HG02938 (cell line): ENCODE results near the gene HS3ST5.

Experiments
- ATAC-seq: cut with Tn5 transposase; IDR thresholded peaks from one replicate; pipeline ENCODE4 v1.9.1; 2021; ENCODE audit warnings: mild to moderate bottlenecking, moderate library complexity; ENCODE audit not compliant: unreplicated experiment

The HS3ST5 gene

GRCh38 chr6:114342826-114343781, at the start of gene HS3ST5:
HS3ST5 (minus strand) TSS chr6:114343023; CDS start chr6:114062845, 280,178 bp downstream.
- ATAC-seq: no peak

GRCh38 chr6:114390176-114390575, 47.4 kb upstream of the HS3ST5 start:
- ATAC-seq: no peak

DNA sequence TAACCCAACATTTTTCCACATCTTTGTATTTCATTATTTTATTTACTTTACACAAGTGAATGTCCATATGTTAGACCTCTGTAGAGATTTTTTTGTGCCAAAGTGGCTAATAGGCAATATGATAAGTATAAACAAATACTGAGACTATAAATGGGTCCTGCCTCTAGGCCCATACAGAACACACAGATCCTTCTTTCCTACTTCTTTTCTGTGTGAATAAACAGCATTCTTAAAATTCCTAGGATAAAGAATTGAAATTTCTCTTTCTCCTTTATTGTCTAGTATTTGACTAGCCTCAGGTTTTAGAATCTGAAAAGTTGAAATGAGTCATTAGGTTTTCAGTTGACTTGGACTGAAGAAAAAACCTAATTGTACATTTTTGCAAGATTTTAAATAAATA, 46.3 kb upstream of the HS3ST5 start:
- ATAC-seq: no peak

DNA sequence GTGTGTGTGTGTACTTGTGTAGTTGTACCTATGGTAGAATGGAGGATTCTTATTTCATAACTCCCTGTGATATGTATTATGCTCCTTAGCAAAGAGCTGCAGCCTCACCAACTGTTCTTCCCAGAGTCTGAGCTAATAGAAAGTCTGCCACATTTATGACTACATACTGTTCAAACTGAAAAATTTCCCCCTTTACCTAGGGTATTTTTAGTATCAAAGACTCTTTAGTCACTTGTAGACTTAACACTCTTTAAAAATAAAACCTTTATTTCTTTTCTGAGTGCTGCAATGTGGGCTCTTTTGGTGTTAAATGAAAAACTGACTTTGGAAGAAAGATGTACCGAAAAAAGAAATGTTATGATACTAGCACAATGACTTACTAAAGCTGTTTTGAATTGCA, 39.6 kb upstream of the HS3ST5 start:
- no peak for ATAC-seq

DNA sequence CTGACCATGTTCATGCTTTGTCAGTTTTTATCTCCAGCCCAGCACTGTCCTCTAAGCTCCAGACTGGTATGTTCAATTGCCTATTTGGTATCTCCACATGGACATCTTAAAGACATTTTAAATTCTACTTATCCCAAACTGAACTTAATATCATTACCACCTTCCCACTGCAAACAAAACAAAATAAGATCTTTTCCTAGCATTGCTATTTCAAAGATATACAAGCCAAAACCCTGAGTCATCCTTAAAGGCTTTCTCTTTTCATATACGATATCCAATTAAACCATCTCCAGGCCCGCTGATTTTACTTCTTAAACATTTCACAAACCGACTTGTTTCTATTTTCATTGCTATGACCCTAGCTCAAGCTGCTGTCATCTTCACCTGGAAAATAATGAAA, 35.1 kb upstream of the HS3ST5 start:
- ATAC-seq: no peak

DNA sequence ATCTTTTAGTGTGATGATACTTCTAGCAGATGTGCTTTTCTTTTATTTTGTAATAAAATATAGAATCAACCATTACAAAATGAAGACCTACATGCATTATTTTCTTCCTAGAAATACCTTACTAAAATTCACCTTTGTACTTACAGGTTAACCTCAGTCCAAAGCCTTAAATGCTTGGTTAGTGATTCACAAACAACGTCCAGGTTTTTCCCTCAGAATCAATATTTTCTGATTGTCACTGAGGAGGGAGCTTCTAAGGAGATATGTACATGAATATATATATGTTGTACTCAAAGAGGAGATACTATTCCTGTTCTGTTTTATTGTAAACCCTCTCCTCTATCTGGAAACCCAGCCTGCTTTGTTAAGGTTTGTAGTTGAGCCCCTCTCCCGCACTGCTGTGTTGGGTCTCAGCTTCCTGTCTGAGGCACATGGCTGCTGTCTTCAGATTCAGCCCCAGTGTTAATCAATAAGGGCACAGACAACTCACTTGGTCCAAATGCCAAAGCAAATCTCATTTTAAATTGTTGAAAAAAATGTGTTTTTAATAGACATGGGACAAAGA, 33.9 kb upstream of the HS3ST5 start:
- ATAC-seq: no peak

- no peak for ATAC-seq
These were observed 32.8 kb upstream of the HS3ST5 start for GRCh38 chr6:114375541-114376192.

DNA sequence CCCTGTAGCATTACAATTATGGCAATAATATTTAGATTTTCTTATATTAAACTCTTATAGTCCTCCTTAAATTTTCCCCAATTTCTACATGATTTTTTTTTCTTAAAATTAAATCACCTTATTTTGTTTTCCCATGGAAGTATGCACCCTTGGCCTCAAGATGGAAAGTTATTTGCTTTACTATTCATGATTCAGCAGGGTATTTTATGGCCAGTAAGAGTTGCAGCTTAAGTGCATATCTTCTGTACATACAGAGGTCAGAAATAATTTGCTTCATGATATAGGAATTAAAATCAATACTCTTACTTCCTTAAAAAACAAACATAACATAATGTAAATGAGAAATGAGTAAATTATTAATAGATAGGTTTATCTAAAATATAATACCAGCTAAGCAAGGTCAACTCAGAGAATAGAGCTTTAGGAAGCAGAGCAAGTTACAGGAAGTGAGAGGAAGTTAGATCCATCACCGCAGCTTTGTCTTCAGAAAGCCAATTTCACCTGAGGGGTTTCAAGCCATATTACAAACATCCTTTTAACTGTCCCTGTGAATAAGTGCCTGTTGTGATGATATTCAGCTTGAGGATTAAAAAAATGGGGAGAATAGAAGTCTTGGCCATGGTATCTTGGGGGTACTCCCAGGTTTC, 24.6 kb upstream of the HS3ST5 start:
- ATAC-seq: no peak

GRCh38 chr6:114366899-114367298, 24.1 kb upstream of the HS3ST5 start:
- no peak for ATAC-seq

GRCh38 chr6:114364301-114364700, 21.5 kb upstream of the HS3ST5 start:
- ATAC-seq: no peak

- no peak for ATAC-seq
These were observed 20.1 kb upstream of the HS3ST5 start for GRCh38 chr6:114362957-114363356.

- no peak for ATAC-seq
These were observed 19.6 kb upstream of the HS3ST5 start for GRCh38 chr6:114362396-114362795.

- ATAC-seq: no peak
These were observed 18.2 kb upstream of the HS3ST5 start for GRCh38 chr6:114361036-114361435.

- ATAC-seq: no peak
These were observed 12.5 kb upstream of the HS3ST5 start for GRCh38 chr6:114355300-114355699.

DNA sequence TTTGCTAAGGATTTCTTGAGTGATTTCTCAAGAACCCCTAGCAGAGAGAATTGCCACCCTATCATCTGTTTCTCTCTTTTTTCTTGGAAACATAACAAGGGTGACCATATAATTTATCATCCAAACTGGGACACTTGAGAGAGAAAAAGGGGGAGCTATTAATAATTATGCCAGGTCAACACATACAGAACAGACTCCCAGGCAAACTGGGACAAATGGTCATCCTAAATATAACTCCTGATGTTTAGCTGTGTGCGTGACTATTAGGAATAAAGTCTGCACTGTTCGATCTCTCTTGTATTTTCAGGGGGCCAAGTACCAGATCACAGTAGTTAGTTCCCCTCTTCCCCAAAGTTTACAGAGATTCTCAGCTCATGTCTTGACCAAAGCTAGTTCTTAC, 11.7 kb upstream of the HS3ST5 start:
- ATAC-seq: no peak

DNA sequence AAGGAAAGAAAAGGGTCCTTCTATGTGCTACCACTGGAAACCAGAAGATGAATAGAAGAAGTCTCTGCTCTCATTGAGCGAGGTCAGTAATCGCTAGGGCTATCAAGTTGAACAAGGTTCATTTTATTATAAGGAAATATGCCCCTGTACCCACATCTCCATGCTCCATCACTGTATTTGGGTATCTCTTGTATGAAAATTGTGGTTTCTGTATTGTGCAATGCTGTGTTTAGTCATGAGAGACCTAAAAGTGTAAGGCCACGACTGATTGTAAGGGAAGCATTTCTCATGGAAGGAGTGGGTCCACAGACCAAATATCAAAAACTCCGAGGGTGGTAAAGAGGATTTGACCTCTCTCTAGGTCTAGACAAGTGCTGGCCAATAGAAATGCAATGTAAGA, 3.6 kb upstream of the HS3ST5 start:
- no peak for ATAC-seq

GRCh38 chr6:114344971-114345275, 2.1 kb upstream of the HS3ST5 start:
- no peak for ATAC-seq

DNA sequence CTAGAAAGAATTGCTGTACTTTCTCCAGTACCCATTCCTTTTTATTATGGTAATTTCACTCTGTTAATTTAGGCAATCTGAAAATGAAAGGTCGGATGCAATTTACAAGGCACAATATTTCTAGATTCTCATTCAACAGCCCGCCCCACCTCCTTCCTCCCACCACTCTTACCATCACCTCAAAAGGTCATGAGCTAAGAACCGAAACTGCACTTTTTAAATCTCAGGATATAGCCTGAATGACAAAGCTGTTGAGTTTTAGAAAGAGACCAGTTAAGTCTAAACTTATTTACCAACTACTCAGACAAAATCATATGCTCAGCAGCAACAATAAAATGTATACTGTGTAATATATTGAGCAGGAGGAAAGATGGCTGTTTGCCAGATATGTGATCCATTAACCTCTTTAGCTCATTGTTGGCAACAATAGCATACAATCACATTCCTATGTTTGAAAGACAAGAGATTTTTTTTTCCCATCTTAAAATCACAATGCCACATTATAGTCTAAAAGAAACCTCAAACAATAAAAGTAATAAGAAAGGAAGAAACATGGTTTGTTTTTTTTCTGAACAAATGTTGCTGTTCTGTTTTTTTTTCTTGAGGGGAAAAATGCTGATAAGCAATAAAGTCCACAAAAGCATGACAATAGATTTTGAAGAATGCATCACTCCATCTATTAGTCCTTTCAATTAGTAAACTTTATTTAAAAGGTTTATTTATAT, 1.6 kb upstream of the HS3ST5 start:
- no peak for ATAC-seq

GRCh38 chr6:114343782-114344144, 940 bp upstream of the HS3ST5 start:
- no peak for ATAC-seq

DNA sequence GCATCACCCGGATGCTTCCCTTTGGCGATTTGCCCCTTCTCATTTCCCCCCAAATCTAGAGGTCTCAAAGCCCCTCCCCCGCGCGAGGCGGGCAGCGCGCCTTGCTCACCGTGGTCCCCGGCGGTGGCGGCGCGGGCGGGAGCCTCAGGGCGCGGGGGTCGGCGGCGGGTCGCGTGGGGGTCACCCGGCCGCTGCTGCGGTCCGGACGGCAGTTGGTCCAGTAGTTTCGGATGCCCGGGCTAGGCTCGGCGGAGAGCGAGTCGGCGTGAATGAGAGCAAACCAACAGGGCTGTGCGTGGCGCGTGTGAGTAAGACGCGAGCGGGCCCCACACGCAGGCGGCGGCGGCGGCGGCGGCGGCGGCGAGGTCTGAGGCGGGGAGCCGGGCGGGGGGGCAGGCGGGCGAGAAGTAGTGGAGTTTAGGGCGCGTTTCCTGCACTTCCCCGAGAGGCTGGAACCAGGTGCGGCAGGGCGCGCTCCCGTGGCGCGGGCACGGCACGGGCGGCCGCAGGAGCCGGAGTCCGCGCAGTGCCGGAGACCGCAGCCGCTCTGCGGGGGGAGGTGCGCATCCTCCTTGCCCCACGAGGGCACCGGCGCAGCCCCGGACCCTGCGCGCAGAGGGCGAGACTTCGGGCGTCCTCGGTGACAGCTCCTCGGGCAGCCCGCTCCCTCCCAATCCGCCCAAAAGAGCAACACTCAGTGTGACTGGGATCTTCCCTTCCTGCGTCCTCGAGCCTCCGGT, 567 bp downstream of the HS3ST5 start:
- no peak for ATAC-seq
